OCI-M1 (cell line): ENCODE data around the gene CSRP2.

Experiments used
- DNase-seq: peaks from one replicate; lab custom pipeline; 2025; lab: John Stamatoyannopoulos, UW

CSRP2 gene

GRCh38 chr12:76891609-76892008 lies 12.8 kb upstream of the CSRP2 start:
- DNase-seq, result no peak

DNA sequence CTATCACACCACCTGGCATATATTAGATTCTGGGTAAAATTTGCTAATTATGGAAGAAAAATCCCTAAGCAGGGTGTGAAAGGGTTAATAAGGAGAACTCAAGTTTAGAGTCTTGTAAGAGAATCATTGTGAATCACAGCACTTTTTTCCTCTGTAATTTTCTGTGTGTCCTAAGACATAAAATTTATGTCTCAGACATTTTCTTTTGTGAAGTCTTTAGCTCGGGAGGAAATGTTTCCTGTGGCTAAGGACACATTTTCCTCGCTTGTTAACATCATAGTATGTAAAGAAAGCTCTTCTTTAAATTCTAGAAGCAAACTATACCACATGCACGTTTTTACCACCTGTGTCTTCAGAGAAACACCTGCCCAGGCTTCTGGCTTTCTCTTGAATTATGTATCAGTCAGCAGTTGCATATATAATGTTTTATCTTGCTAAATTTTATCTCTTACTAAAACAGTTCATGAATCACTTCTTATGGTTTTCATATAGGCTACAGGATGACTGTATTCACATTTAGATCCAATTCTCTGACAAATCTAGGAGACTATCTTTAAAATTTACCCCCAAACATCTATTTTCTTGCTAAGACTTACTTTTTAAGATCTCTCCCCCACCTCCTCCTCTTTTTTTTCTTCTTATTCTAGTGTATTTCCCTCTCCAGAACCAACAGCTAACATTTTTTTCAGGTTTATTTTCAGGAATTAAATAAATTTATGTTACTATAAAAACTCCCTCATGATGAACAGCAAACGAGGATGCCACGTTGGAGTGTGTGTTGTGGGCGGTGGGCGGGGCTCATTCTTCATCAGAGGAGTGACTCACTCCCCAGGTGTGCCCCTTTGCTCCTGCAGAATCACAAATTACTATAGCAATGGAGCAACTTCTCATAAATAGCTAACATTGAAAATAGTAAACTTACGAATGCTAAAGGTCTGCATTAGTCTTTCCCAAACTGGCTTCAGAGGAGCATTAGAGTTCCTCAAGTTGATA lies 11.6 kb upstream of the CSRP2 start:
- DNase-seq, result no peak

- no peak for DNase-seq
Measured at GRCh38 chr12:76888775-76889174, 10.0 kb upstream of the CSRP2 start.

DNA sequence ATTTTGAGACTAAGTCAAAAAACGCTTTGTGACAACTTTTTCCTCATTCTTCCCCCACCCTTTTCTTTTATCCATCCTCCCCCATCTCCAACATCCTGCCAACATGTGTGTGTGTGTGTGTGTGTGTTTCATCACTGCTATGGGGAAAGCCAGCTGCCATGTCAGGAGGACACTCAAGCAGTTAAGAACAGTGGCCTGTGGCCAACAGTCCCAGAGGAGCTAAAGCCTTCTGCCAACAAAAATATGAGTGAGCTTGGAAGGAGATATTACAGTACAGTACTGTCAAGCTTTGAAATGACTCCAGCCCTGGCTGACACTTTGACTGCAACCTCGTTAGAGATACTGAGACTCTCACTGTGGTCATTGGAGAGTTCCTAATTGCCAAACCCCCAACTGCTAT lies 5.0 kb upstream of the CSRP2 start:
- no peak for DNase-seq

GRCh38 chr12:76883151-76883550 lies 4.3 kb upstream of the CSRP2 start:
- DNase-seq, result no peak

DNA sequence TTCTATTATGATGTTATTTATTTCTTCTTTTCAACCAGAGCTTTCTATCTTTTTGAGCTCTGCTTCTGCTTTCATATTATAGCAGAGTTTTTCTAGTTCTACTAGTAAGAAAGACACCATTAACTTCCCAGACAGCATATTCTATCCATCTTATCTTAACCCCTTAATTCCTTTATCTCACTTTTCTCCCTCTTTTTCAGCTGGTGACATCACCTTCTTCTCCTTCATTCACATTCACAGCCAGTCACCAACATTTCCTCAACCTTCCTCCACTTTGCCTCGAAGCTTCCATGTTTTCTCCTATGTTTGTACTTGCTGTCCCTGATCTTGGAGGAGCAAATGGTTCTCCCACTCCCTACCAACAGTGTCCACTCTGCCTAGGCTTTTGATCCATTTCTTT lies 3.5 kb upstream of the CSRP2 start:
- DNase-seq, result no peak

- no peak for DNase-seq
Measured at GRCh38 chr12:76881142-76881541, 2.3 kb upstream of the CSRP2 start.

- DNase-seq, result no peak
Measured at GRCh38 chr12:76880519-76881023, 1.8 kb upstream of the CSRP2 start.

DNA sequence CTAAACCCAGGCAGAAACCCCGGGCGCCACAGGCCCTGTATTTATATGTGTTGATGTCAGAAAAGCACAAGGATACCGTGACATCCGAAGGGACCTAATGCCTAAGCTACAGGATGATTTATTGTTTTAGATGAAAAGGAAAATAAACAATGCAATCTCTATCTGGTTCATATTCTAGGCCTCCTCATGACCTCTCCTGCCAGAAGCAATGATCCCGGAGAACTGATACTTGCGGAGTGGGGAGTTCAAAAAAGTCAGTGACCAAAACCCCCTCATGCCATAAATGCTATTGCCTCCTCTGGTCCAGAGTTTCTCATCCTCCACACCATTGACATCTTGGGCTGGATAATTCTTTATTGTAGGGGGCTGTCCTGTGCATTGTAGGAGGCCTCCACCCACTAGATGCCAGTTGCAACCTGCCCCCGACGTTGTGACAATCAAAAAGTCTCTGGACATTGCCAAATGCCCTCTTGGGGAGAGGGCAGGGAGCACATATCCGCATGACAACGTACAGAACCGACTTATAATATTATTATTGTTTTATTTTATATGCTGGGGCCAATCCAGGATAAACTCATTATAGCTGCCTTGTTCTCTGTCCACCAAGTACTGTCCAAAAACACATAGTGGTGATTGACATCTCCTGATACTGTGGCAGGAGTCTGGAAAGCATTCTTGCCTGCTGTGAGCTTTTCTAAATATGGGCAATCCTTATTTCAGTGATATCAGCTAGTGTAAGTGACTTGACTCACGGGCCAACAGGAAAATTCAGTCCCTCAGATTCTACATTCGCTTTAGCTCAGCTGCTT lies 1.1 kb upstream of the CSRP2 start:
- no peak for DNase-seq

- DNase-seq, result no peak
Measured at GRCh38 chr12:76878099-76878898, 520 bp downstream of the CSRP2 start.

GRCh38 chr12:76876696-76877229 lies 2.1 kb downstream of the CSRP2 start:
- no peak for DNase-seq

DNA sequence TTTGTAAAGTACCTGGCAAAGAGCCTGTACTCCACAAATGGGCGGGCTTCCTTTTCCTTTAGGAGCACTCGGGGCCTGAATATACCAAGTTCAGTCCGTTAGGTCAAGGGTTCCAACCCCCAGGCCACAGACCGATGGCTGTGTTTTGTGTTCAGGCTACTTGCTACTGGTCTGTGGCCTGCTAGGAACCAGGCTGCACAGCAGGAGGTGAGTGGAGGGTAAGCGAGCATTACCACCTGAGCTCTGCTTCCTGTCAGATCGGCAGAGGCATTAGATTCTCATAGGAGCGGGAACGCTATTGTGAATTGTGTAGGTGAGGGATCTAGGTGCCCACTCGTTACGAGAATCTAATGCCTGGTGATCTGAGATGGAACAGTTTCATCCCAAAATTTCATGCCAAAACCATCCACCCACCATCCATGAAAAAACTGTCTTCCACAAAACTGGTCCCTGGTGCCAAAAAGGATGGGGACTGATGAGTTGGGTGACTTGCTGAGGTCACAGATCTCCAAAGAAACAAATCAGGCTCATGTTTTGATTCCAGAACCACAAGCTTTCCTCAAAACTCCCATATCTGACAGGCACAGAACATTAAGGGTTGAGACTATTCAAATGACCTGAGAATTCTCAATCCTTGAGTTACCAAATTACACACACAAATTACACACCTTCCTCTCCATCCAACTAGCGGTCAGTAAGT lies 4.2 kb downstream of the CSRP2 start:
- DNase-seq, result no peak

DNA sequence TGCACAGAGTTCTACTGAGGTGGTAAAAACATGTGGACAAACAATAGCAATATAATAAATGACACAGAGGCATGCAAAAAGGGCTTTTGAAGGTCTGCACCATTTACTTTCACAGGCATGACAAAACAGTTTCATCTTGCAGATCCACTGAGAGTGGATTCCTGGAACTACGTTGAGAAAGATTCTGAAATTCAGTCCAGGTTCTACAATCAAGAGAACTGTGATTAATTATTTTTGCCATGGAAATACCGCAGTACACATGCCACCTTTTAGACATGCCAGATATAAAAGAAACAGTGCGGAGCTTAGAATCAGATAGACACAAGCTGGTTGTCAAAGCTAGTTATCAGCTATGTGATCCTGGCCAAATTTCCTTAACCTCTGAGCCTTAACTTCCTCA lies 4.8 kb downstream of the CSRP2 start:
- no peak for DNase-seq

GRCh38 chr12:76872415-76872814 lies 6.4 kb downstream of the CSRP2 start:
- no peak for DNase-seq

GRCh38 chr12:76871742-76872141 lies 7.1 kb downstream of the CSRP2 start:
- DNase-seq, result no peak

- peak; percentile 29 for DNase-seq
Measured at GRCh38 chr12:76871082-76871481, 7.7 kb downstream of the CSRP2 start.

DNA sequence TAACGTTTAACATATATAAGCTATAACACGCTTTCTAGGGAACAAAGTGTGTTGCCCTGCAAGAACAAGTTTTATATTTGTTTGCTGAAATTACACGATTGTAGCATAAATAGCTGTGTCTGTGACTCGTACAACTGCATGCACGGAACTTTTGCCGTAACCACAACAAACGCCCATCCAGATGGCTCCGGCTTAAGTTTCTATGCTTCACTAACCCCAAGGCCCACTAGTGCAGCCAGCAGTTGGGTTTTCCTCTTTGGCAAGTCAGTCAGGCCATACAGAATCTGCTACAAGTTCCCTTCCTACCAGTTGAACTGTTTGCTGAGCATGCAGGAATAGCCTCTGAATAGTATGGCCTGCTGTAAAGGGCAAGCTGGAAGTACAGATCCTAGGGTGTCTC lies 12.1 kb downstream of the CSRP2 start:
- no peak for DNase-seq

DNA sequence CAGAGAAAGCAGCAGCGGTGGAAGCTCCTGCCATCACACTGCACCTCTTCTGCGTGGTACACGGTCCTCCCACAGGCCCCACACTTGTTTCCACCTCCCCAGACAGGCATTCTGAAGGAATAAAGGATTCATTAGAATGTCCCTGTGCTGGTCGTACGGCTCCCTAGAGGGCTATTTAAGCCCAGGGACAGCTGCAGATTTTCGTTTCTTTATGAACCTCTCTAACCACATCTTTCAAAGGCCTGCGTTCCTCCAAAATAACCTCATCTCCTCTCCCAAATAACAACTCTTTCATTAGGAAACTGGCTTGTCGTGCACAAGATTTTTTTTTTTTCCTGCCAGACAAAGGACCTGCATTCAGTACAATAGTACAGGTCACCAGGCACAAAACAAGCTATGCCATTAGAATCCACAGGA lies 12.7 kb downstream of the CSRP2 start:
- no peak for DNase-seq

- DNase-seq, result no peak
Measured at GRCh38 chr12:76864791-76865400, 13.9 kb downstream of the CSRP2 start.

GRCh38 chr12:76863837-76864236 lies 15.0 kb downstream of the CSRP2 start:
- no peak for DNase-seq
